Measurements from ENCODE around the gene ADIPOR2. TPM values are rescaled to one million over a fixed set of nuclear protein-coding genes. Genes with fewer than 3 reads are reported as not detected.

The ADIPOR2 gene
- polyA plus RNA-seq, 1 donor, result 52.7 TPM

GRCh38 chr12:1830981-1831963 lies 140.4 kb downstream of the ADIPOR2 start:
- no peaks in the 10 kb centered on the region for H3K9me3 ChIP-seq (ENCODE audit: control insufficient read depth, low read depth, low read length)
- WGBS (ENCODE audit: insufficient coverage, low lambda C conversion rate), result 100% methylated on average over 1 of the region's 34 CpGs
- peak; percentile 34 to 62 for DNase-seq
- H3K36me3 ChIP-seq (ENCODE audit: control insufficient read depth, insufficient read depth, low read length), result no peaks in the 10 kb centered on the region
- peaks cover 34% of the 10 kb centered on the region for H3K27me3 ChIP-seq (ENCODE audit: control insufficient read depth, insufficient read depth, low read length)
- H3K27ac ChIP-seq (ENCODE audit: low read length), result no peak overlapping the region
- H3K4me1 ChIP-seq (ENCODE audit: control insufficient read depth, insufficient read depth, low read length), result no peaks in the 10 kb centered on the region
- H3K4me3 ChIP-seq (ENCODE audit: low read length), result no peak overlapping the region

GRCh38 chr12:1832801-1833595 lies 142.1 kb downstream of the ADIPOR2 start:
- Histone ChIP-seq H3K4me1 (ENCODE audit: control insufficient read depth, insufficient read depth, low read length) (no peaks in the 10 kb centered on the region), H3K27ac (ENCODE audit: low read length) (no peak overlapping the region), H3K36me3 (ENCODE audit: control insufficient read depth, insufficient read depth, low read length) (no peaks in the 10 kb centered on the region), H3K27me3 (ENCODE audit: control insufficient read depth, insufficient read depth, low read length) (peaks cover 30% of the 10 kb centered on the region), H3K9me3 (ENCODE audit: control insufficient read depth, low read depth, low read length) (no peaks in the 10 kb centered on the region), H3K4me3 (ENCODE audit: low read length) (no peak overlapping the region)
- WGBS (ENCODE audit: insufficient coverage, low lambda C conversion rate), result 100% methylated on average over 1 of the region's 17 CpGs
- no peak for DNase-seq

GRCh38 chr12:1833596-1834028 lies 142.7 kb downstream of the ADIPOR2 start:
- H3K27me3 ChIP-seq (ENCODE audit: control insufficient read depth, insufficient read depth, low read length), result peaks cover 30% of the 10 kb centered on the region
- no peak overlapping the region for H3K4me3 ChIP-seq (ENCODE audit: low read length)
- WGBS (ENCODE audit: insufficient coverage, low lambda C conversion rate), result no CpG with 5 or more reads among the region's 10 CpGs
- no peak for DNase-seq
- H3K4me1 ChIP-seq (ENCODE audit: control insufficient read depth, insufficient read depth, low read length), result no peaks in the 10 kb centered on the region
- no peaks in the 10 kb centered on the region for H3K9me3 ChIP-seq (ENCODE audit: control insufficient read depth, low read depth, low read length)
- no peaks in the 10 kb centered on the region for H3K36me3 ChIP-seq (ENCODE audit: control insufficient read depth, insufficient read depth, low read length)
- no peak overlapping the region for H3K27ac ChIP-seq (ENCODE audit: low read length)

GRCh38 chr12:1834186-1834925 lies 143.5 kb downstream of the ADIPOR2 start:
- no peaks in the 10 kb centered on the region for H3K36me3 ChIP-seq (ENCODE audit: control insufficient read depth, insufficient read depth, low read length)
- peaks cover 27% of the 10 kb centered on the region for H3K27me3 ChIP-seq (ENCODE audit: control insufficient read depth, insufficient read depth, low read length)
- no peaks in the 10 kb centered on the region for H3K9me3 ChIP-seq (ENCODE audit: control insufficient read depth, low read depth, low read length)
- no peaks in the 10 kb centered on the region for H3K4me1 ChIP-seq (ENCODE audit: control insufficient read depth, insufficient read depth, low read length)
- no peak overlapping the region for H3K4me3 ChIP-seq (ENCODE audit: low read length)
- no peak for DNase-seq
- no peak overlapping the region for H3K27ac ChIP-seq (ENCODE audit: low read length)
- 60% methylated on average over 1 of the region's 34 CpGs for WGBS (ENCODE audit: insufficient coverage, low lambda C conversion rate)

GRCh38 chr12:1835211-1836131 lies 144.6 kb downstream of the ADIPOR2 start:
- no peak overlapping the region for H3K4me3 ChIP-seq (ENCODE audit: low read length)
- H3K27me3 ChIP-seq (ENCODE audit: control insufficient read depth, insufficient read depth, low read length), result peaks cover 27% of the 10 kb centered on the region
- no CpG with 5 or more reads among the region's 22 CpGs for WGBS (ENCODE audit: insufficient coverage, low lambda C conversion rate)
- DNase-seq, result no peak
- no peaks in the 10 kb centered on the region for H3K9me3 ChIP-seq (ENCODE audit: control insufficient read depth, low read depth, low read length)
- H3K36me3 ChIP-seq (ENCODE audit: control insufficient read depth, insufficient read depth, low read length), result no peaks in the 10 kb centered on the region
- no peak overlapping the region for H3K27ac ChIP-seq (ENCODE audit: low read length)
- no peaks in the 10 kb centered on the region for H3K4me1 ChIP-seq (ENCODE audit: control insufficient read depth, insufficient read depth, low read length)

- H3K36me3 ChIP-seq (ENCODE audit: control insufficient read depth, insufficient read depth, low read length), result no peaks in the 10 kb centered on the region
- H3K27ac ChIP-seq (ENCODE audit: low read length), result no peak overlapping the region
- no peak overlapping the region for H3K4me3 ChIP-seq (ENCODE audit: low read length)
- no CpG with 5 or more reads among the region's 7 CpGs for WGBS (ENCODE audit: insufficient coverage, low lambda C conversion rate)
- peaks cover 21% of the 10 kb centered on the region for H3K27me3 ChIP-seq (ENCODE audit: control insufficient read depth, insufficient read depth, low read length)
- DNase-seq, result no peak
- H3K4me1 ChIP-seq (ENCODE audit: control insufficient read depth, insufficient read depth, low read length), result no peaks in the 10 kb centered on the region
- H3K9me3 ChIP-seq (ENCODE audit: control insufficient read depth, low read depth, low read length), result no peaks in the 10 kb centered on the region
Measured at GRCh38 chr12:1836241-1836803, 145.5 kb downstream of the ADIPOR2 start.

GRCh38 chr12:1836854-1837421 lies 146.1 kb downstream of the ADIPOR2 start:
- Histone ChIP-seq H3K4me3 (ENCODE audit: low read length) (no peak overlapping the region), H3K4me1 (ENCODE audit: control insufficient read depth, insufficient read depth, low read length) (no peaks in the 10 kb centered on the region), H3K27me3 (ENCODE audit: control insufficient read depth, insufficient read depth, low read length) (peaks cover 15% of the 10 kb centered on the region), H3K9me3 (ENCODE audit: control insufficient read depth, low read depth, low read length) (no peaks in the 10 kb centered on the region), H3K36me3 (ENCODE audit: control insufficient read depth, insufficient read depth, low read length) (no peaks in the 10 kb centered on the region), H3K27ac (ENCODE audit: low read length) (no peak overlapping the region)
- DNase-seq, result no peak
- no CpG with 5 or more reads among the region's 22 CpGs for WGBS (ENCODE audit: insufficient coverage, low lambda C conversion rate)

- Histone ChIP-seq H3K27me3 (ENCODE audit: control insufficient read depth, insufficient read depth, low read length) (peaks cover 13% of the 10 kb centered on the region), H3K4me3 (ENCODE audit: low read length) (no peak overlapping the region), H3K9me3 (ENCODE audit: control insufficient read depth, low read depth, low read length) (no peaks in the 10 kb centered on the region), H3K27ac (ENCODE audit: low read length) (no peak overlapping the region), H3K36me3 (ENCODE audit: control insufficient read depth, insufficient read depth, low read length) (no peaks in the 10 kb centered on the region), H3K4me1 (ENCODE audit: control insufficient read depth, insufficient read depth, low read length) (no peaks in the 10 kb centered on the region)
- no CpG with 5 or more reads among the region's 12 CpGs for WGBS (ENCODE audit: insufficient coverage, low lambda C conversion rate)
- DNase-seq, result no peak
Measured at GRCh38 chr12:1837541-1838204, 146.8 kb downstream of the ADIPOR2 start.
